Gastroesophageal sphincter (tissue), 3 donors: Measurements from ENCODE around the gene MGAT4A.

Experiments used
- CTCF ChIP-seq, 4 experiments: fragments of 200-600 bp in 2 of 4; fragments of 450-650 bp in 2 of 4; sonication (generic) in 1 of 4; IDR thresholded peaks; one replicate each; pipeline ENCODE4 v1.5.1; 2017 to 2019; ENCODE audit warnings: antibody characterized with exemption in 4 of 4, mild to moderate bottlenecking in 2 of 4, moderate library complexity in 2 of 4
- EP300 ChIP-seq: sonication (generic); formaldehyde crosslinking; IDR thresholded peaks from one replicate; pipeline ENCODE4 v1.6.1; 2017; ENCODE audit warnings: antibody characterized with exemption, mild to moderate bottlenecking
- POLR2A ChIP-seq, 2 donors: fragments of 450-650 bp; IDR thresholded peaks; one replicate each; pipeline ENCODE4 v1.6.1; 2017; ENCODE audit warnings: antibody characterized with exemption in 2 of 2, mild to moderate bottlenecking in 2 of 2, moderate library complexity in 1 of 2
- POLR2AphosphoS5 ChIP-seq: sonication (generic); formaldehyde crosslinking; IDR thresholded peaks from one replicate; pipeline ENCODE4 v1.6.1; 2017; ENCODE audit warnings: antibody characterized with exemption

GRCh38 chr2:98637401-98638147 lies 93.4 kb downstream of the MGAT4A start:
- no peak for TF ChIP-seq POLR2AphosphoS5
- no peak for TF ChIP-seq POLR2A (IDR thresholded peaks at IDR 0.05)
- no peak for TF ChIP-seq CTCF (IDR thresholded peaks at IDR 0.05)
- no peak for TF ChIP-seq EP300
